CD4-positive, alpha-beta memory T cell (primary cell): Measurements from ENCODE around the gene ATP2B2. TPM values are rescaled to one million over a fixed set of nuclear protein-coding genes. Genes with fewer than 3 reads are reported as not detected.
A peak's percentile ranks its signal among the peaks of the same experiment; 100 is the strongest.

Experiments used
- CTCF ChIA-PET: fragments of 350-600 bp; sonication (Branson Sonifier 250); formaldehyde crosslinking; loops from one replicate; lab custom pipeline; 2021; ENCODE audit warnings: inconsistent platforms; ENCODE audit not compliant: partially characterized antibody; lab: Charles Lee
- POLR2A ChIA-PET: fragments of 350-600 bp; sonication (Branson Sonifier 250); formaldehyde crosslinking; loops from one replicate; lab custom pipeline; 2021; ENCODE audit not compliant: partially characterized antibody; lab: Charles Lee
- DNase-seq, 5 donors: peaks; one replicate each; pipeline versions ENCODE4 v3.0.0 to v3.0.0-alpha.2; 2020 to 2022; ENCODE audit warnings: mixed read lengths in 1 of 5
- H3K27ac ChIP-seq: one replicate; pipeline ENCODE4 v1.7.0; 2013; ENCODE audit warnings: low read depth, low read length
- H3K27me3 ChIP-seq: 2 replicates; pipeline ENCODE4 v1.7.0; 2013; ENCODE audit warnings: mild to moderate bottlenecking, low read length, moderate library complexity; ENCODE audit not compliant: insufficient read depth
- H3K36me3 ChIP-seq: 2 replicates; pipeline ENCODE4 v1.7.0; 2013; ENCODE audit warnings: mild to moderate bottlenecking, low read length, moderate library complexity; ENCODE audit not compliant: insufficient read depth
- H3K4me1 ChIP-seq: 2 replicates; pipeline ENCODE4 v1.7.0; 2013; ENCODE audit warnings: mild to moderate bottlenecking, low read length, moderate library complexity; ENCODE audit not compliant: insufficient read depth
- H3K4me3 ChIP-seq, 2 donors: one replicate each; pipeline ENCODE4 v1.7.0; 2013; ENCODE audit warnings: low read length in 2 of 2, mild to moderate bottlenecking in 1 of 2
- H3K9me3 ChIP-seq, 2 donors: one replicate each; pipeline ENCODE4 v1.7.0; 2013; ENCODE audit warnings: low read length in 2 of 2, control low read depth in 1 of 2; ENCODE audit not compliant: control insufficient read depth in 1 of 2
- H3K27ac Mint-ChIP-seq, 7 donors: one replicate each; pipeline ENCODE4 v1.8.0; 2020 to 2021; ENCODE audit warnings: mixed read lengths in 7 of 7, mild to moderate bottlenecking in 6 of 7, inconsistent platforms in 3 of 7, moderate library complexity in 3 of 7
- H3K27me3 Mint-ChIP-seq, 2 donors: one replicate each; pipeline ENCODE4 v1.8.0; 2020 to 2021; ENCODE audit warnings: mixed read lengths in 2 of 2
- H3K36me3 Mint-ChIP-seq, 2 donors: one replicate each; pipeline ENCODE4 v1.8.0; 2020 to 2021; ENCODE audit warnings: mixed read lengths in 2 of 2, inconsistent platforms in 1 of 2, mild to moderate bottlenecking in 1 of 2
- H3K4me1 Mint-ChIP-seq, 4 donors: one replicate each; pipeline ENCODE4 v1.8.0; 2020 to 2021; ENCODE audit warnings: mixed read lengths in 4 of 4, mild to moderate bottlenecking in 1 of 4
- H3K4me3 Mint-ChIP-seq, 8 donors: one replicate each; pipeline ENCODE4 v1.8.0; 2020 to 2021; ENCODE audit warnings: mixed read lengths in 8 of 8, mild to moderate bottlenecking in 7 of 8, moderate library complexity in 6 of 8, inconsistent platforms in 3 of 8
- H3K9me3 Mint-ChIP-seq, 8 donors: one replicate each; pipeline ENCODE4 v1.8.0; 2020 to 2021; ENCODE audit warnings: mixed read lengths in 8 of 8, mild to moderate bottlenecking in 5 of 8, inconsistent platforms in 3 of 8, moderate library complexity in 1 of 8
- intact Hi-C: fragments of 100-400 bp; cut with micrococcal nuclease; formaldehyde crosslinking; loops from one replicate; pipeline ENCODE4 v1.15.1; 2023
- polyA plus RNA-seq, 2 donors: library from polyadenylated mRNA; unstranded; fragments of 300-500 nt; fragmentation: Illumina TruSeq; gene quantifications; one replicate each; pipeline ENCODE4 v1.2.3, GENCODE V29; 2021
- total RNA-seq, 2 experiments: library from RNA; stranded (reverse); gene quantifications; one replicate each; pipeline ENCODE4 v1.2.3, GENCODE V29; 2021

Gene ATP2B2
- total and polyA plus RNA-seq, 4 experiments from 2014 or later, result not detected

DNA sequence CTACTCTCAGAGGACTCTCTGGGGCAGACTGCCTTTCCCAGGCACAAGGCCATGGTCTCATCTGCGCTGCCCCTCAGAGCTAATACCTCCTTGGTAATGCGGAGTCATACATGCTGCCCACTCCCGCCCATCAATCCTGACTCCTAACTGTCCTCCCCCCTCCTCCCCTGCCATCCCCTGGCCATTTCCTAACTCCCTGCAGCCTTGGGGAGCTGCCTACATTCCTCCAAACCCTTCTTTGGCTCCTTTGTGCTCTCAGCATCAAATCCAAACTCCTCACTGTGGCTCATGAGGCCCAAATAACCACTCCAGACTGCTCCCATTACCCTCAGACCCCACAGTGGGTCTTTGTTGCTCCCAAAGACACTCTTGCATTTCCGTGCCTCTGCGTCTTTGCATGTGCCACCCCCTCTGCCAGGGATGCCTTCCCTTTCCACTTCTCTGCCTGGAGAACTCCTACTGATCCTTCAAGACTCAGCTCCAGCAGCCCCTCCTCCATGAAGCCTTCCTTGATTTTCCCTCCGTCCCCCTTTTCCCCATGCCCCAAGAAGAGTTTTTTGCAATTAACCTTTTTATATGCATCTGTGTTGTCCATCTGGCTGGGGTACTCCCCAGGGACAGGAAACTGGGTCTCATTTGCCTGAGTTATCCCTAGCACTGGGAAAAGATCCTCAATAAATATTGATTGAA, 5.5 kb upstream of the ATP2B2 start:
- no peak for DNase-seq
- Histone ChIP-seq H3K36me3 (no peaks in the 10 kb centered on the region), H3K4me3 (no peak overlapping the region), H3K27me3 (no peaks in the 10 kb centered on the region), H3K9me3 (no peaks in the 10 kb centered on the region), H3K27ac (no peak overlapping the region), H3K4me1 (no peaks in the 10 kb centered on the region)
- Mint-ChIP-seq H3K27me3 (peaks cover 2 to 5% of the 10 kb centered on the region in 2 donors), H3K4me3 (no peak overlapping the region), H3K27ac (no peak overlapping the region), H3K4me1 (no peaks in the 10 kb centered on the region), H3K36me3 (no peaks in the 10 kb centered on the region), H3K9me3 (no peaks in the 10 kb centered on the region)
- ChIA-PET POLR2A (no interaction called here), CTCF (no interaction called here)
- intact Hi-C loops, result no loop called here

DNA sequence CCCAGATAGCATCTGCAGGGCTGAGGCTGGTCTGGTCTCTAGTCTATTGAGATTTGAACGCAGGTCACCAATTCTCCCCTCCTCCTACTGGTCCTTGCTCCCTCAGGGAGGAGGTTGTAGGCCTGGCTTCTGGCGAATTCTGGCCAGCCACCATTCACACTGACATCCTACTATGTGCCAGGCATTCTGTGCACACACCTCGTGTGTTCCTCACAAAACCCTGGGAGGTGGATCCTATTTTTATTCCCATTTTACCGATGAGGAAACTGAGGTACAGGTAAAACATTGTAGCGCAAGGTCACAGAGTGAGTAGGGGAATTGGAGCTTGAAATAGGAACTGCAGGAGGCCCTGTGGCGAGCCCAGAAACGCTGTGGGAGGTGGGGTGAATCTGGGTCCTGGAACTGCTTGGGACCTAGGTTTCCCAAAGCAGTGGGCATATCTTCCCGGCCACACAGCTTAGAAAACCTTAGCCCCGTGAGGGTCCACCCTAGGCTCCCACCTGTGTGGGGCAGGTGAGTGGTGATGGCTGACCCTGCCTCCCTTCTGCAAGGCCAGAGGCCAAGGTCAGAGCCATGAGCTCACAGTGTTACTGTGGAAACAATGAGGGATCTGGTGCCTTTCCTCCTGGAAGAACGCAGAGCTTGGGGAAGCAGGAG, 4.8 kb upstream of the ATP2B2 start:
- CTCF ChIA-PET, result no interaction called here
- H3K27me3 Mint-ChIP-seq, result peaks cover 3 to 5% of the 10 kb centered on the region in 2 donors

DNA sequence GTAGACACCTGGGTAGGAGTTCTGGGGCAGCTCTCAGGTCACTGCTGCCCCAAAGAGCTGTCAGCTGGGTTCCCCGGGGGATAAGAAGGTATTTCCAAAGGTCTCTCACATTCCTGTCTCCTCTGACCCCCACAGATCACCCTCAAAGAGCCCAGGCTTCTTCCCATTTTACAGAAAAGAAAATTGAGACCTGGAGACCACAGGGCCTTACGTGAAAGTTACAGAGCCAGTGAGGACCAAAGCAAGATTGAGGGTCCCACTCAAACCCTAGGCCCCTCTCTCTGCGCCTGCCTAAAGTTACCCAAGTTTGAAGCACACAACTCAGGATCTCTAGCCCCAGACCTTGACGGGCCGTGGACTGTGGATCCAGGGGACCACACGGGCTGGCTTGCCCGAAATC, 3.9 kb upstream of the ATP2B2 start:
- Mint-ChIP-seq H3K9me3 (no peaks in the 10 kb centered on the region), H3K36me3 (no peaks in the 10 kb centered on the region), H3K27ac (peak overlapping the region in 1 of 7 donors; percentile 36)

More for the DNA sequence above, 4.8 kb upstream of the ATP2B2 start:
- Histone ChIP-seq H3K4me1 (peaks cover under 1% of the 10 kb centered on the region), H3K36me3 (no peaks in the 10 kb centered on the region), H3K9me3 (no peaks in the 10 kb centered on the region), H3K27ac (no peak overlapping the region), H3K4me3 (no peak overlapping the region), H3K27me3 (peaks cover under 1% of the 10 kb centered on the region)
- H3K27ac Mint-ChIP-seq, result no peak overlapping the region
- no peak for DNase-seq
- H3K4me3 Mint-ChIP-seq, result no peak overlapping the region
- intact Hi-C loops, result no loop called here
- no peaks in the 10 kb centered on the region for H3K9me3 Mint-ChIP-seq
- POLR2A ChIA-PET, result no interaction called here
- H3K36me3 Mint-ChIP-seq, result no peaks in the 10 kb centered on the region
- no peaks in the 10 kb centered on the region for H3K4me1 Mint-ChIP-seq

DNA sequence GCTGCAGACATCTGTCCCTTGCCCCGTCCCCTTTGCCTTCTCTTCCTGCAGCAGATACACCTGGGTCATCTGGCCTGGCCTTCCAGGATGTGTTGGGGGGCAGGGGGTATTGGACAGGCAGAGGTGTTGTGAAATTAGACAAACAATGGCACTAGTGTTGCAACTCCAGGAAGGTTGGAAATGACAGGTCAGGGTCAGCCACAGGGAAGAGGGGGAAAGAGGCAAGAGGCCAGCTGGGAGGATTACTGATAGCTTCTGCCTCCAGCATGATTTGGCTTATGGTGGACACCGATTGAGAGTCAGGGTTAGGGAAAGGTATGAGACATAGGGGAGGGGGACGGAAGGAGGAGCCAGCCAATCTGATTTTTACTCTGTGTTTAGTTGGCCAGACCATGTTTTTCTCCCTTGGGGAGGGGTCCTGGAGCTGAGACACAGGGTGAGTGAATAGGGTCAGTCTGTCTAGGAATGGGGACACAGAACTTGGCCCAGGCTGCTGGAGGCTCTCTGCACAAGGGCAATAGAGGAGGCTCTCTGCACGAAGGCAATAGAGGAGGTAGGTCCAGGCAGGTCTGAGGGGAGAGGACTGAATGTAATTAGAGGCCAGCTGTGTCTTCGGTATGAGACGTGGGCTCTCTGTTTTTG, 3.4 kb upstream of the ATP2B2 start:
- no peak for DNase-seq
- Mint-ChIP-seq H3K4me3 (no peak overlapping the region), H3K9me3 (no peaks in the 10 kb centered on the region), H3K27me3 (peaks cover 12 to 16% of the 10 kb centered on the region in 2 donors), H3K36me3 (no peaks in the 10 kb centered on the region), H3K27ac (no peak overlapping the region), H3K4me1 (no peaks in the 10 kb centered on the region)
- peaks cover 5% of the 10 kb centered on the region for H3K4me1 ChIP-seq
- ChIA-PET CTCF (no interaction called here), POLR2A (no interaction called here)
- peaks cover 6% of the 10 kb centered on the region for H3K27me3 ChIP-seq
- H3K4me3 ChIP-seq, result no peak overlapping the region
- intact Hi-C loops, result no loop called here
- H3K9me3 ChIP-seq, result no peaks in the 10 kb centered on the region
- H3K27ac ChIP-seq, result no peak overlapping the region
- no peaks in the 10 kb centered on the region for H3K36me3 ChIP-seq

More for the DNA sequence above, 3.9 kb upstream of the ATP2B2 start:
- Mint-ChIP-seq H3K4me1 (no peaks in the 10 kb centered on the region), H3K27me3 (peaks cover 7 to 10% of the 10 kb centered on the region in 2 donors), H3K4me3 (no peak overlapping the region)
- no peaks in the 10 kb centered on the region for H3K36me3 ChIP-seq
- no peak overlapping the region for H3K4me3 ChIP-seq
- ChIA-PET POLR2A (no interaction called here), CTCF (no interaction called here)
- H3K27ac ChIP-seq, result no peak overlapping the region
- no peak for DNase-seq
- intact Hi-C loops, result no loop called here
- peaks cover 5% of the 10 kb centered on the region for H3K4me1 ChIP-seq
- H3K27me3 ChIP-seq, result peaks cover 6% of the 10 kb centered on the region
- H3K9me3 ChIP-seq, result no peaks in the 10 kb centered on the region

DNA sequence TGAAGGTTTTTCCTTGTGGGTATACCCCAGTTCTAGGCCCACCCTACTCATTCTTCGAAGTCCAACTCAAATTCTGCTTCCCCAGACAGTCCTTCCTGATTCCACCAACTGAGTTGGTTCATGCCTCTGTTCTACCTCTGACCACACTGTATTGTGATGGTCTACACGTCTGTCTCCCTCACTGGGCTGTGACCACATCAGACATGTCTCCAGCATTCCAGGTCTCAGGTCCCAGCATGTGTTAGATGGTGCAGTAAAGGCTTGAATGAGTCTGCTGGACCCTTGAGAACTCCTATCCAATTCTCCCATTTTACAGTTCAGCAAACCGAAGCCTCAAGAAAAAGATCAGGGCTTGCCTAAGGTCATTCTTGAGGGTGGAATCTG, 2.8 kb upstream of the ATP2B2 start:
- peak overlapping the region in 1 of 7 donors; percentile 30 for H3K27ac Mint-ChIP-seq
- peaks cover 6% of the 10 kb centered on the region for H3K27me3 ChIP-seq
- CTCF ChIA-PET, result no interaction called here
- H3K4me1 ChIP-seq, result peaks cover 5% of the 10 kb centered on the region
- no peak overlapping the region for H3K4me3 ChIP-seq
- DNase-seq, result no peak
- no peaks in the 10 kb centered on the region for H3K36me3 ChIP-seq
- intact Hi-C loops, result no loop called here
- H3K27ac ChIP-seq, result no peak overlapping the region
- no peaks in the 10 kb centered on the region for H3K9me3 ChIP-seq
- H3K9me3 Mint-ChIP-seq, result no peaks in the 10 kb centered on the region
- no peak overlapping the region for H3K4me3 Mint-ChIP-seq
- no peaks in the 10 kb centered on the region for H3K36me3 Mint-ChIP-seq
- POLR2A ChIA-PET, result no interaction called here
- peaks cover 15 to 17% of the 10 kb centered on the region in 2 donors for H3K27me3 Mint-ChIP-seq
- no peaks in the 10 kb centered on the region for H3K4me1 Mint-ChIP-seq

DNA sequence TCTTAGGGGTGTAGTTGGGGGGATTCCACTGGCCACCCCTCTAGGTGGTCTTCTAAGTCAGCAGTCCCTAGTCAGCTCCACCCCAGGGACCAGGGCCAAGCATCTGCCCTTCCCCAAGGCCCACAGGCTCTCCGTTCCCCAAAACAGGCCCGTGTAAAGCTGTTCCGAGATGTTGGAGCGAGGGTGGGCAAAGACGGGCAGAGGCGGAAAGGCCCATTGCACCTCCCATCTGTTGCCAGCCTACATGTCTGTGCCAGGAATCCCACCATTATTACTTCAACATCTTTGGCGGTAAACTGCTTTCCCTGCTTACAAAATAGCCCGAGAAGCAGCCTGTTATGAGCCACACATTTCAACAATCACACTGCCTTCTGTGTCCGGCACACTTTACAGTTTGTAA, 1.9 kb upstream of the ATP2B2 start:
- Histone ChIP-seq H3K4me3 (no peak overlapping the region), H3K36me3 (no peaks in the 10 kb centered on the region), H3K9me3 (no peaks in the 10 kb centered on the region), H3K4me1 (peaks cover 5% of the 10 kb centered on the region), H3K27ac (no peak overlapping the region), H3K27me3 (peaks cover 6% of the 10 kb centered on the region)
- DNase-seq, result no peak
- CTCF ChIA-PET, result no interaction called here
- POLR2A ChIA-PET, result no interaction called here
- H3K4me3 Mint-ChIP-seq, result no peak overlapping the region
- intact Hi-C loops, result no loop called here
- no peak overlapping the region for H3K27ac Mint-ChIP-seq
- peaks cover 16 to 17% of the 10 kb centered on the region in 2 donors for H3K27me3 Mint-ChIP-seq
- no peaks in the 10 kb centered on the region for H3K4me1 Mint-ChIP-seq
- H3K9me3 Mint-ChIP-seq, result no peaks in the 10 kb centered on the region
- H3K36me3 Mint-ChIP-seq, result no peaks in the 10 kb centered on the region

DNA sequence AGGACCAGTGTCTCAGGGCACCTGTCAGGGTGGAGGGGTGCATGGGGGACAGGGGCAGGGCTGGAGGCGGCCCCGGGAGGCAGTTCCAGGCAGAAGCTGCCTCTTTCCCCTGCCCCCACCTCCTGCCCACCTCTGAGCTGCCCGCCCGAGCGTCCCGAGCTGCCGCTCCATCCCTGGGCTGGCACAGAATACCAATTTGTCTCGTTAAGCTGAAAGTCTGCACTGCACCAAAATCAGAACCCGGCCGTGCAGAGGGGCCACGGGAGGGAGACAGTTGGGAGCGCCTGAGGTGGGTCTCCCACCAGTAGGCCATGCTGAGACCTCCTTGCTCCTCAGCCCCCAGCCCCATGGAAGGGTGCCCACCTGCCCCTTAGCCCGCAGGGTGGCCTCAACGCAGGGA, 1.3 kb upstream of the ATP2B2 start:
- no peaks in the 10 kb centered on the region for H3K36me3 ChIP-seq
- ChIA-PET POLR2A (no interaction called here), CTCF (no interaction called here)
- no peak overlapping the region for H3K27ac ChIP-seq
- H3K27me3 ChIP-seq, result peaks cover 6% of the 10 kb centered on the region
- Mint-ChIP-seq H3K4me3 (no peak overlapping the region), H3K9me3 (no peaks in the 10 kb centered on the region), H3K4me1 (no peaks in the 10 kb centered on the region), H3K27ac (no peak overlapping the region), H3K27me3 (peaks cover 16 to 17% of the 10 kb centered on the region in 2 donors), H3K36me3 (no peaks in the 10 kb centered on the region)
- no peaks in the 10 kb centered on the region for H3K9me3 ChIP-seq
- DNase-seq, result no peak
- no peak overlapping the region for H3K4me3 ChIP-seq
- intact Hi-C loops, result no loop called here
- peaks cover 5% of the 10 kb centered on the region for H3K4me1 ChIP-seq
